ENCODE measurements around the gene TRIM37.
"Not testable (repeated sequence)": the region's sequence is repeated elsewhere in the genome, so short reads cannot be mapped to it uniquely, and the experiment has no call there.

Gene TRIM37

DNA sequence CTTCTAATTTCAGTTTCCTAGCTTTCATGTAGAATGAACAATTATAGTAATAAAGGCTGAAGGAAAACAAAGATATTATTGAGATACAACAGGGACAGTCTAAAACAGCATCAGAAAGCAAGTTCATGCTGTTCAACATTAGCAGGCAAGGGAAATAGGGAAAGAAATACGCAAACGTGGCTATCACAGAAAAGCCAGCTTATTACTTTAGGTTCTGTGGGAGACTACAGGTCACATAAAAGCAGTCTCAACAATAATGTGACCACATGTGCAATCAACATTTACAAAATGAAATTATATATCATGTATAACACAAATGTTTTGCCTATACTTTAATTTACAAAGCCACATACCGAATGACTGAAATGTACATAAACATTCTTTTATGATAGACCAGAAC is 4.9 kb upstream of the TRIM37 start:
- no peak for DNase-seq

DNA sequence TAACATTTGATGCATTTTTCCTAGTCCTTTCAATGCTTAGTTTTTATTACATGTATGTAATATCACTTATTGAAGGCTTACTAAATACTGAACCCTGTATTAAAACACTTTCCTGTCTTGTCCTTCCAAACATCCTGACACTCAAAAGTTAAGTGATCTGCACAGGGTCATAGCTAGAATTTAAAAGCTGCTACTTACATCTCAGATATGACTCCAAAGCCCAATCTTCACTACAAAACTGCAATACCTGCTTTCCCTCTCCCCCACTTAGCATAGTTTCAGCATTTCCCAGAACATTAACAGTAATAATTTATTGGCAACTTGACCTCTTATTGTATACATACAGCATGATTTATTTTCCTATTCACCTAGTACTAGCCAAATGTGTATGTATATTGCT is 4.3 kb upstream of the TRIM37 start:
- no peak for DNase-seq

GRCh38 chr17:59108400-59109102 is 1.9 kb upstream of the TRIM37 start:
- no peak for DNase-seq

- DNase-seq = no peak
Observed at GRCh38 chr17:59107306-59107670, 608 bp upstream of the TRIM37 start.

DNA sequence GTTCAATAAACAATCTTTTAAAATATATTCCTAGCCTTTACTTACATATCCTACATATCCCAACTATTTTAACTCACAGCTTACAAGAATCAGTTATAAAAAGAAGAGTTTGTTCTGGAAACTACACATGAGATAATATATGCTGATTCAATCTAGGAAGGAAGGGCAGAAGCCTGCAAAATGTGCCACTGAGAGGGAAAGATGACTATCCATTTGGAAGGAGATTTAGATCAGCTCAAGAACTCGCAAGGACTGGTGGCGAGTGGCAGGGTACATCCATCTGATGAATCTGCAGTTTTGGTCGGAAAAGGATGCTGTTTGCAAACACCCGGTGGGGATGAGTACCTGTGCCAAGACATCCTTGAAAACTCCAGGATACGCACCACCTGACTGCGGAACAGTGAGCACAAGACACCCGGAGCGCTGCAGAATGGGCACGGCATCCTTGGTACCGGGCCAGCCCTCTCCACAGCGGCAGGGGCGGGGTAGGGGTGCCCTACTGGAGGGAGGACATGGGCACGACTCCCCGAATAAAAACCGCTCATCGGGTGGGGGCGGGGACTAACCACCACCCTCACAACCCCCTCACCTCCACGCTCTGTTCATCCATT is 723 bp downstream of the TRIM37 start:
- peak; percentile 70 for DNase-seq

DNA sequence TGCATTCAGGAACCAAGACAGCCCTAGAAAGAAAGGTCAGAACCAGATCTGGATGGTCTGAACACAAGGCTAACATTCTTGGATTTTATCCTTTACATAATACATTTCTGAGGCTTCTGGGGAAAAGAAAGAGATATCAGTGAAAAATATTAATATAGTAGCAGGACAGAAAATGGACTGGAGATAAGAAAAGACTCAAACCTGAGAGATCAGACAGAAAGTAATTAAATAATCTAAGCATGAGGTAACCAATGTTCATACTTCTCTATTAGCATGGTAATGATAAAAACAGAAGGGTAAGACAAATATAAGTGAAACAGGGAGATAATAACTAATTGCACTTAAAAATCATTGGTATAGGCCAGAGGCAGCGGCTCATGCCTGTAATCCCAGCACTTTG is 5.5 kb downstream of the TRIM37 start:
- no peak for DNase-seq

GRCh38 chr17:59097876-59098275 is 8.8 kb downstream of the TRIM37 start:
- no peak for DNase-seq

DNA sequence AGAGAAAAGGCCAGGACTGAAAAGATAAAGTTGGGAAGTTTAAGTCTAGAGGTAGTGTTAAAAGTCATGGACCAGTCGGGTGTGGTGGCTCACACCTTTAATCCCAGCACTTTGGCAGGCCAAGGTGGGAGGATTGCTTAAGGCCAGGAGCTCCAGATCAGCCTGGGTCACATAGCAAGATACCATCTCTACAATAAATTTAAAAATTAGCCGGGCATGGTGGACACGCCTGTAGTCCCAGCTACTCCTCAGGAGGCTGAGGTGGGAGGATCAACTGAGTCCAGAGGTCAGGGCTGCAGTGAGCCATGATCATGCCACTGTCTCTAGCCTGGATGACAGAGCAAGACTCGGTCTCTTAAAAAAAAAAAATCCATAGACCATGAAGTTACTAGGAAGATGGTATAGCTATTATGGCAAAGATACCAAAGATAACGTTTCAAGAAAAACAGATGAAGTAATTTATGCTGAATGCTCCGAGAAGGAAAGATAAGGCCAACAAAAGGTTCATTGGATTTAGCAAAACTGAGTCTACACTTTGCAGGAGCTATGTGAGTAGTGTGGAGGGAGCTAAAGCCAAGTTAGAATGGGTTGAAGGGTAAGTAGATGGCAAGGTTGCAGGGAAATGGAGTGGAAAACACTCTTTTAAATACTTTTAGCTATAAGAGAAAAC is 11.7 kb downstream of the TRIM37 start:
- no peak for DNase-seq

DNA sequence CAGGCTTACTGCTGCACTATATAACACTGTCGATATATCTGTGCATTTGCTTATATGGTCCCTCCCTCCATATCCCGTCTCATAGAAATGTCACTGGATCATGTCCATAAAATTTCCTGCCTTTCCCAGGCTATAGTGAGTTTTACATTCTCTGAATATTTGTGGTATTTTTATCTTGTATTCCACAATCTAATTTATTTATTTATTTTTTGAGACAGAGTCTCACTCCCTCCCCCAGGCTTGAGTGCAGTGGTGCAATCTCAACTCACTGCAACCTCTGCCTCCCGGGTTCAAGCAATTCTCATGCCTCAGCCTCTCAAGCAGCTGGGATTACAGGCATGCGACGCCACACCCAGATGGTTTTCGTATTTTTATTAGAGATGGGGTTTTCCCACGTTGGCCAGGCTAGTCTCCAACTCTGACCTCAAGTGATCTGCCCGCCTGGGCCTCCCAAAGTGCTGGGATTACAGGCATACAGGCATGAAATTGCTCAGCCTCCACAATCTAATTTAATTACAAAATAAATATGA is 12.9 kb downstream of the TRIM37 start:
- no peak for DNase-seq

- DNase-seq = no peak
Observed at GRCh38 chr17:59093145-59093701, 13.5 kb downstream of the TRIM37 start.

DNA sequence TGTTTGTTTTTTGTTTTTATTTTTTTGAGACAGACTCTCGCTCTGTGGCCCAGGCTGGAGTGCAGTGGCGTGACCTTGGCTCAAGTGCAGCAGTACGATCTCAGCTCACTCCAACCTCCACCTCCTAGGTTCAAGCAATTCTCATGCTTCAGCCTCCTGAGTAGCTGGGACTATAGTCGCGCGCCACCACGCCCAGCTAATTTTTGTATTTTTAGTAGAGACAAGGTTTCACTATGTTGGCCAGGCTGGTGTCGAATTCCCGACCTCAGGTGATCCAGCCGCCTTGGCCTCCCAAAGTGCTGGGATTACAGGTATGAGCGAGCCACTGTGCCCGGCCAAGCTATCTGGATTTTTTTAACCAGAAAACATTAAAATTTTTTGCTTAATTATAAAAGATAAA is 16.1 kb downstream of the TRIM37 start:
- not testable (repeated sequence) for DNase-seq

DNA sequence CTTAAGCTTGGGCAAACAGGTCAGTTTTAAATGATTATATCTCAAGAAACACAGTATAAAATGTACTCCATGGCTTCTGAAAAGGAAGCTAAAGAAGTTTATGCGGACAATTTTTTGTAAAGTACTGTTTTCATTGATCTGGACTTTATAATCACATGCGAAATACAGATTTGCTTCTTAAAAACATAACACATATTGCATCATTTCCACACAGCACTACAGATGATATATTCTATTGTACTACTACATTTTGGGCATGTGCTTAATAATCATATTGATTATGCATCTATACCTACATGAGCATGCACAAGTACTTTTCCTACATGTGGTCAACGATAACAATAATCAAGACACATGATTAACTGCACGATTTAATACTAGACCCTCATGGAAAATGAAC is 22.5 kb downstream of the TRIM37 start:
- no peak for DNase-seq

DNA sequence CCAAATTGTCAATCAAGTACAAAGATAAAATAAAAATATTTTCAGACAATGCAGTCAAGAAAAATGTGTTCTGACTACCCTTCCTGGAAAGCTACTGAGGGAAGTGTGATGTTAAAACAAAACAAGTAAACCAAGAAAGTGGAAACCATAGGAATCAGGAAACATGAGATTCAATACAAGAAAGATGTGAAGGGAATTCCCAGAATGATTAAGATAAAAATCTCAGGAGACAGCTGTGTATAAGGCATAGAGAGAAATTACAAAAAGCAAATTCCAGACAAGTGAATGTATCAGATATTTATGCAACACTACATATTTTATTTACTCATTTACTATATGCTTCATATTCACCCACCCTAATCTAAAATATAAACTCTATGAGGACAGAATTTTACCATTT is 32.2 kb downstream of the TRIM37 start:
- no peak for DNase-seq

- no peak for DNase-seq
Observed at GRCh38 chr17:59073972-59074371, 32.7 kb downstream of the TRIM37 start.

GRCh38 chr17:59069856-59070255 is 36.8 kb downstream of the TRIM37 start:
- no peak for DNase-seq

GRCh38 chr17:59067756-59068155 is 38.9 kb downstream of the TRIM37 start:
- DNase-seq = no peak

DNA sequence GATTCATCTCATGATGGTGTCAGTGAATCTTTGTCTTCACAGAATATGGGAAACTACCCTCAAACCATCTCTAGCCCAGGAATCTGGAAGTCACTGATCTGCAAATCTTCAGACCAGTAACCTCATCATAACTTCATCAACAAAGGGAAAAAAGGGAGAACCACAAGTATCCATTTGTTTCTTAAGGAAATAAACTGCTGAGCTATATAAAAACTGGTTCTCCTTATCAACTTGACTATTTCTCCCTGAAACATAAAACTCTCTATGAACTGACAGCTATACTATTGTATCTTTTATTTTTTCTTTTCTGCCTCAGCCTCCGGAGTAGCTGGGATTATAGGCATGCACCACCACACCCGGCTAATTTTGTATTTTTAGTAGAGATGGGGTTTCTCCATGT is 39.3 kb downstream of the TRIM37 start:
- no peak for DNase-seq

GRCh38 chr17:59062509-59062908 is 44.2 kb downstream of the TRIM37 start:
- no peak for DNase-seq

DNA sequence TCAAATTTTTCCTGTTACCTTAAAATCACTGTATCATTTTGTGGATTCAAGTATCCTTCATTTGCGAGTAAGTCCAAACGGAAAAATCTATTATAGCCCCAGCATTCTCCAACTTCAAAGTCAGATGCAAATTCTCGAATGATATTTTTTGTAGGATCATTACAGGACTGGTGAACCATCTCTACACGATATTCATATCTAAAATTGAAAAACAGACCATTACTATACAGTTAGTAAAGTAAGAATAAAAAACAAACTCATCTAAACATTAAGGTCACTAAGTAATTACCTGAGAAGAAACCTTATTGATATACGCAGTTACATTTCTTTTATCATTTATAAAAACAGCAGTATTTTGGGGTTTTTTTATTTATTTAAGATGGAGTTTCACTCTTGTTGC is 49.8 kb downstream of the TRIM37 start:
- DNase-seq = no peak

DNA sequence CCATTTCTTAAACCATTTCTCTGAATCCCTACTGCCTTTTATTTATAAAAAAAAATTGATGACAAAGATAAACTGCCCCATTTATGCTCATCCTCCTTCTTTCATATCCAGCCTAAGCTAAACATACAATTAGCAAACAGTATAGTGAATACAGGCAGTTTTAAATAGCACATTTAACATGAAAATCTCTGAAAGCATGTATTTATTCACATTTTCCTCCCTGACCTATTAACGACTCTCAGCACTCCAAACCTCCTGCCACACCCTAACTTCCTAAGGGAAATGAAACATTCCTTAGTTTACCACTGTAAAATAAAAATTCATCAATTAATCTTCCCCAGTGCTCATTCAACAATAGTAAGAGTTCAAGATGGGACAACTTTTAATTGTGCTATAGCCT is 56.9 kb downstream of the TRIM37 start:
- DNase-seq = no peak

- no peak for DNase-seq
Observed at GRCh38 chr17:59047616-59048015, 59.1 kb downstream of the TRIM37 start.

DNA sequence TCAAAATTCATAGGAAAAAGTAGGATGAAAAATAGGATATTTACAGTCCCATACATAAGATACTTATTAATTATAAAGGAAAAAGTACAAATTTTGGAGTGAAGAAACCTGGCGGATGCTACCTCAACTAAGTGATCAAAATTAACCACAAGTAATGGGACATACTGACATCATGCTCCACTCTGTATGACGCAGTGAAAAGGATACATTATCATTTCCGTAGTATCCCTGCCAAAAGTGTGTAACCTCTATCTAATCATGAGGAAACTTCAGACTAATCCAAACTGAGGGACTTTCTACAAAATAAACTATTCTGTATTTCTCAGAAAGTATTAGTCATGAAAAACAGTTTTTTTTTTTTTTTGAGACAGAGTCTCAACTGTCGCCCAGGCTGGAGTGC is 60.5 kb downstream of the TRIM37 start:
- no peak for DNase-seq

- DNase-seq = no peak
Observed at GRCh38 chr17:59038734-59039133, 67.9 kb downstream of the TRIM37 start.

DNA sequence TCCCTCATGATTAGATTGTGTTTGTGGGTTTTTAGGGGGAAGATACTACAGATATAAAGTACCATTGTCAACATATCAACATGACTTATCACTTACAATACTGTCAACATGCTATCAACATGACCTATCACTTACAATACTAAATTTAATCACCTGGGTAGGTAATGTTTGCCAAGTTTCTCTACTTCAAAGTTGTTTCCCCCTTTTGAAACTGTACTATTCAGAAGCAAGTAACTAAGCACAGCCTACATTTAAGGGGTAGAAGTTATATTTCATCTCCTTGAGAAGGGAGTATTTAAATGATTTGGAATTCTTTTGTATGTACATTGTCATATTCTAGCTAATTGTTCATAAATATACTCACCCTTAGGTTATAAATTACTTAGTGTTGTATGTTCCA is 68.7 kb downstream of the TRIM37 start:
- no peak for DNase-seq

Measured in CD4-positive, alpha-beta T cell treated with Interleukin-15 for 1 hour (primary cell).